B cell (primary cell): ENCODE results near the gene SLC37A4.

Experiments used
- EZH2 ChIP-seq: IDR thresholded peaks from 2 replicates; pipeline ENCODE4 v1.6.1; 2012; ENCODE audit warnings: borderline replicate concordance, low read depth, mild to moderate bottlenecking, moderate library complexity, low read length; ENCODE audit not compliant: insufficient read depth, poor library complexity, severe bottlenecking
- TF ChIP-seq, protein P1 (sequence below): fragments of 200-600 bp; IDR thresholded peaks from one replicate; pipeline ENCODE4 v1.8.0; 2022; ENCODE audit warnings: antibody characterized with exemption, mild to moderate bottlenecking

DNA sequence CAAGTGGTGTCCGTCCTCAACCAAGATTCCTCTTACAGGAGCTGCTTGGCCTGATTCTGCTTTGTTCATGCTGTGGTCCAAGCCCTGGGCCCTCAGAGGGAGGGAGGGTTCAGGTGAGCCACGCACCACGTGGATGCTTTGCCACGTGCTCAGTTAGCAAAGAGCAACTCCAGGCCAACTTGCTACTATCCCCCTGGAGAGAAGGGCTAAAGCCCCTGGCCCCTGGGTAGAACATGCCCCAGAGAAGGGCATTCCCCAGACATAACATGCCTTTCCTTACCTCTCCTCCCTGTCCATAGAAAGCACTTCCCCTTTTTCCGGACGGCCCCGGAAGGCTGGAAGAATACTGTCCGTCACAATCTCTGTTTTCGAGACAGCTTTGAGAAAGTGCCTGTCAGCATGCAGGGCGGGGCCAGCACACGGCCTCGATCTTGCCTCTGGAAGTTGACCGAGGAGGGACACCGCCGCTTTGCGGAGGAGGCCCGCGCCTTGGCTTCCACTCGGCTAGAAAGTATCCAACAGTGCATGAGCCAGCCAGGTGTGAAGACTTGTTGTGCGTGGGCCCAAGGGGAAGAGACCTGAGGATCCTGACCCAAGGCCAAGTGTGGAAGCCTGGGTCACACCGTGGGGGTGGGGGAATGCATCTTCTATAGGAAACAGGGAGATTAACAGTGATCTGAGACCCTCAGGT lies 50.3 kb downstream of the SLC37A4 start:
- TF ChIP-seq, protein P1, sequence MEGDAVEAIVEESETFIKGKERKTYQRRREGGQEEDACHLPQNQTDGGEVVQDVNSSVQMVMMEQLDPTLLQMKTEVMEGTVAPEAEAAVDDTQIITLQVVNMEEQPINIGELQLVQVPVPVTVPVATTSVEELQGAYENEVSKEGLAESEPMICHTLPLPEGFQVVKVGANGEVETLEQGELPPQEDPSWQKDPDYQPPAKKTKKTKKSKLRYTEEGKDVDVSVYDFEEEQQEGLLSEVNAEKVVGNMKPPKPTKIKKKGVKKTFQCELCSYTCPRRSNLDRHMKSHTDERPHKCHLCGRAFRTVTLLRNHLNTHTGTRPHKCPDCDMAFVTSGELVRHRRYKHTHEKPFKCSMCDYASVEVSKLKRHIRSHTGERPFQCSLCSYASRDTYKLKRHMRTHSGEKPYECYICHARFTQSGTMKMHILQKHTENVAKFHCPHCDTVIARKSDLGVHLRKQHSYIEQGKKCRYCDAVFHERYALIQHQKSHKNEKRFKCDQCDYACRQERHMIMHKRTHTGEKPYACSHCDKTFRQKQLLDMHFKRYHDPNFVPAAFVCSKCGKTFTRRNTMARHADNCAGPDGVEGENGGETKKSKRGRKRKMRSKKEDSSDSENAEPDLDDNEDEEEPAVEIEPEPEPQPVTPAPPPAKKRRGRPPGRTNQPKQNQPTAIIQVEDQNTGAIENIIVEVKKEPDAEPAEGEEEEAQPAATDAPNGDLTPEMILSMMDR, result no peak
- TF ChIP-seq EZH2, result no peak
